ENCODE results near the gene GAPT. TPM values are rescaled to one million over a fixed set of nuclear protein-coding genes. Genes with fewer than 3 reads are reported as not detected.

Gene GAPT
- polyA plus RNA-seq, 1 of the 3 experiments (the other 2 are of a cell fraction), result not detected

- POLR2A ChIA-PET, result no interaction called here
- 0% methylated on average over 2 of the region's 2 CpGs for WGBS (ENCODE audit: low lambda C conversion rate)
- DNase-seq, result peak; percentile 37
These were observed 7.2 kb downstream of the GAPT start for GRCh38 chr5:58498340-58498942.

GRCh38 chr5:58499231-58499630 is 8.0 kb downstream of the GAPT start:
- no peaks in the 10 kb centered on the region; the same call in 1 of the 2 replicates for H3K27me3 ChIP-seq (ENCODE audit: insufficient read depth)
- ChIA-PET CTCF (interaction anchor here (0.7 to 6.3 kb wide), 30 partner anchors 9 to 386 kb away, joined by 3 to 100 read pairs (median 4); partner anchors contain the start of gene RAB3C), POLR2A (no interaction called here)
- H3K9me2 ChIP-seq, result no peaks in the 10 kb centered on the region
- no peak overlapping the region for H3K4me2 ChIP-seq
- H3F3A ChIP-seq (replicated peaks; ENCODE audit: insufficient read depth), result no peaks in the 10 kb centered on the region
- H3K27ac ChIP-seq (ENCODE audit: low read depth in 2 of 2, low read length in 1 of 2), result no peak overlapping the region
- no peak overlapping the region for H3K4me3 ChIP-seq (ENCODE audit: low read depth in 2 of 2, low read length in 1 of 2)
- no peak for TF ChIP-seq USF1 (IDR thresholded peaks at IDR 0.05; ENCODE audit: borderline replicate concordance, low read depth)
- no peak overlapping the region for H3K9ac ChIP-seq
- no peaks in the 10 kb centered on the region for H3K4me1 ChIP-seq (ENCODE audit: control insufficient read depth in 1 of 2, insufficient read depth in 2 of 2, low read depth in 1 of 2, low read length in 1 of 2)
- H3K79me2 ChIP-seq (ENCODE audit: insufficient read depth), result no peaks in the 10 kb centered on the region
- no peak for DNase-seq
- no peak overlapping the region for H2AFZ ChIP-seq (ENCODE audit: low read depth)
- H3K9me3 ChIP-seq, result no peaks in the 10 kb centered on the region
- WGBS (ENCODE audit: low lambda C conversion rate), result 38% methylated on average over 3 of the region's 3 CpGs
- no peaks in the 10 kb centered on the region for H4K20me1 ChIP-seq (ENCODE audit: insufficient read depth)
- H3K36me3 ChIP-seq (replicated peaks in 1 of 2; ENCODE audit: control insufficient read depth in 1 of 2, insufficient read depth in 2 of 2, low read length in 1 of 2), result no peaks in the 10 kb centered on the region

More at GRCh38 chr5:58498340-58498942, 7.2 kb downstream of the GAPT start:
- Histone ChIP-seq H3K36me3 (replicated peaks in 1 of 2; ENCODE audit: control insufficient read depth in 1 of 2, insufficient read depth in 2 of 2, low read length in 1 of 2) (no peaks in the 10 kb centered on the region), H3K4me3 (ENCODE audit: low read depth in 2 of 2, low read length in 1 of 2) (no peak overlapping the region; a peak in 1 of 4 replicates), H3K9me3 (no peaks in the 10 kb centered on the region), H3K9ac (no peak overlapping the region), H3K27ac (ENCODE audit: low read depth in 2 of 2, low read length in 1 of 2) (no peak overlapping the region), H3K79me2 (ENCODE audit: insufficient read depth) (no peaks in the 10 kb centered on the region), H3K9me2 (no peaks in the 10 kb centered on the region), H3F3A (replicated peaks; ENCODE audit: insufficient read depth) (no peaks in the 10 kb centered on the region), H2AFZ (ENCODE audit: low read depth) (no peak overlapping the region), H3K4me2 (no peak overlapping the region), H4K20me1 (ENCODE audit: insufficient read depth) (no peaks in the 10 kb centered on the region), H3K4me1 (ENCODE audit: control insufficient read depth in 1 of 2, insufficient read depth in 2 of 2, low read depth in 1 of 2, low read length in 1 of 2) (no peaks in the 10 kb centered on the region; a peak in 1 of 4 replicates), H3K27me3 (ENCODE audit: insufficient read depth) (no peaks in the 10 kb centered on the region; the same call in 1 of the 2 replicates)
- CTCF ChIA-PET, result interaction anchor here (0.7 to 6.3 kb wide), 35 partner anchors 9 to 387 kb away, joined by 3 to 100 read pairs (median 4); partner anchors contain the start of gene RAB3C
- TF ChIP-seq RXRA (IDR thresholded peaks at IDR 0.05; ENCODE audit: borderline replicate concordance, low read depth) (no peak), SMC3 (IDR thresholded peaks at IDR 0.05; ENCODE audit: low read depth, low read length) (peak; percentile 80), RAD21 (IDR thresholded peaks at IDR 0.05; ENCODE audit: low read length) (peak; percentile 85), CTCF (IDR thresholded peaks at IDR 0.05) (peak; percentile 82), ELF1 (IDR thresholded peaks at IDR 0.05) (no peak)

- H3K36me3 ChIP-seq (replicated peaks in 1 of 2; ENCODE audit: control insufficient read depth in 1 of 2, insufficient read depth in 2 of 2, low read length in 1 of 2), result no peaks in the 10 kb centered on the region
- H3K4me3 ChIP-seq (ENCODE audit: low read depth in 2 of 2, low read length in 1 of 2), result no peak overlapping the region
- CTCF ChIA-PET, result interaction anchor here (1.0 to 6.3 kb wide), 11 partner anchors 11 to 370 kb away, joined by 3 to 100 read pairs (median 7); no protein-coding TSS in a partner anchor
- H3K79me2 ChIP-seq (ENCODE audit: insufficient read depth), result no peaks in the 10 kb centered on the region
- no peak overlapping the region for H2AFZ ChIP-seq (ENCODE audit: low read depth)
- POLR2A ChIA-PET, result no interaction called here
- WGBS (ENCODE audit: low lambda C conversion rate), result 15% methylated on average over 2 of the region's 2 CpGs
- H3F3A ChIP-seq (replicated peaks; ENCODE audit: insufficient read depth), result no peaks in the 10 kb centered on the region
- H3K9me3 ChIP-seq, result no peaks in the 10 kb centered on the region
- H3K4me1 ChIP-seq (ENCODE audit: control insufficient read depth in 1 of 2, insufficient read depth in 2 of 2, low read depth in 1 of 2, low read length in 1 of 2), result no peaks in the 10 kb centered on the region
- no peak overlapping the region for H3K27ac ChIP-seq (ENCODE audit: low read depth in 2 of 2, low read length in 1 of 2)
- H3K9ac ChIP-seq, result no peak overlapping the region
- H4K20me1 ChIP-seq (ENCODE audit: insufficient read depth), result no peaks in the 10 kb centered on the region
- H3K27me3 ChIP-seq (ENCODE audit: insufficient read depth), result no peaks in the 10 kb centered on the region; the same call in 1 of the 2 replicates
- no peaks in the 10 kb centered on the region for H3K9me2 ChIP-seq
- no peak for DNase-seq
- no peak overlapping the region for H3K4me2 ChIP-seq
- no peak for TF ChIP-seq IRF3 (IDR thresholded peaks at IDR 0.05; ENCODE audit: low read depth, low read length)
- TF ChIP-seq TEAD4 (IDR thresholded peaks at IDR 0.05; ENCODE audit: borderline replicate concordance, insufficient read depth), result no peak
- TF ChIP-seq RXRA (IDR thresholded peaks at IDR 0.05; ENCODE audit: borderline replicate concordance, low read depth), result no peak
- TF ChIP-seq SMC3 (IDR thresholded peaks at IDR 0.05; ENCODE audit: low read depth, low read length), result no peak
- TF ChIP-seq RFX5 (IDR thresholded peaks at IDR 0.05; ENCODE audit: low read length), result no peak
- TF ChIP-seq NFIC (IDR thresholded peaks at IDR 0.05; ENCODE audit: borderline replicate concordance), result no peak
- TF ChIP-seq FOXM1 (IDR thresholded peaks at IDR 0.05; ENCODE audit: low read depth), result no peak
- TF ChIP-seq MXI1 (IDR thresholded peaks at IDR 0.05; ENCODE audit: low read depth, low read length), result no peak
- no peak for TF ChIP-seq REST (IDR thresholded peaks at IDR 0.05; ENCODE audit: low read depth, low read length)
These were observed 8.7 kb downstream of the GAPT start for GRCh38 chr5:58499941-58500340.

All from SK-N-SH (cell line).